ENCODE data around the gene DBNDD2.

DBNDD2 gene

DNA sequence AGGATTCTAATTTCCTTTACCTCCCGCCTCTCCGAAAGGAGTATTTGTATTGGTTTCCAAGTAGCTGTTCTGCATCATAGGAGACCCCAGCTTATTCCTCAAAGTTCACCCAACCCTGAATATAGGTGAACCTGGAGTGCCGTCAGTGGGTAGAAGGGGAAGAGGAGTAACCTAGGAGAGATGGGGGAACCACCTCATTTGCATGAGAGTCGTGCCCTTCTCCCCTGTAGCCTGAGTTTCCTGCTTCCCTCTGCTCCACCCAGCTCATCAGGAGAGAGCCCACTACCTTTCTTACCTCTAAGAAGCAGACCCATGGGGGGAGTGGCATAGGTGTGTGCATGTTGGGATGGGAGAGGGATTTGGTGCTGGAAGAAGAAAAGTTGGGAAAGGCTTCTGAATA, 44.1 kb downstream of the DBNDD2 start:
- no peak for DNase-seq (ENCODE audit: low spot score)

DNA sequence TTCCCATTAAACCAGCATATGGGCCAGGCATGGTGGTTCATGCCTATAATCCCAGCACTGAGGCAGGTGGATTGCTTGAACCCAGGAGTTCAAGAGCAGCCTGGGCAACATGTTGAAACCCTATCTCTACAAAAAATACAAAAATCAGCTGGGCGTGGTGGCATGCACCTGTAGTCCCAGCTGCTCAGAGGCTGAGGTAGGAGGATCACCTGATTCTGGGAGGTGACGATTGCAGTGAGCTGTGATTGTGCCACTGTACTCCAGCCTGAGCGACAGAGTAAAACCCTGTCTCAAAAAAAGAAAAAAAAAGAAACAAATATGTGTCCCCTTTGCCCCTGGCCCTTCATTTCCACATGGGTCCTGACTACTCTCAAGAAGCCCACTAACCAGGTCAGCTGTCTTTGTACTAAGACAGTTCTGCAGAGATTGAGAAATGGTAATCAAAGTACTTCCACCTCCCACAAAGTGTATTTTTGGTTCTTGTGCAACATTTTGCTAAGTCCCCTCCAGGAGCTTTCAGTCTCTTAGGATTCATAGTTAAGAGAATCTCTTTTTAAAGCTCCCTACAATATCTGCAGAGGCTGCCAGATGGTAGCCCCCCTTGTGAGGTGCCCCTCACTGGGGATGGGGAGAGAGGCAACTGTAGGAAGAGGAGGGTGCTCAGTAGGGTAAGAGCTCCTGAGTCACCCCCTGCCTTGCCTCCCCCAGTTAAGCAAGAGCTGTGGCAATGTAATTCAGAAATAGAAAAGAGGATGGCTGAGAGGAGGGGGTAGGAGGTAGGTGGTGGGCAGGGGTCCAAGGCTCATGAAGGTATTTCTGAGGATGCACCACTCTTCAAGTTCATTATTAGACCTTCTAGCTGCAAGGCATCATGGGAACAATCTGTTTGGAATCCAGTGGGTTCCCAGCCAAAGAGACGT, 44.9 kb downstream of the DBNDD2 start:
- no peak for DNase-seq (ENCODE audit: low spot score)

DNA sequence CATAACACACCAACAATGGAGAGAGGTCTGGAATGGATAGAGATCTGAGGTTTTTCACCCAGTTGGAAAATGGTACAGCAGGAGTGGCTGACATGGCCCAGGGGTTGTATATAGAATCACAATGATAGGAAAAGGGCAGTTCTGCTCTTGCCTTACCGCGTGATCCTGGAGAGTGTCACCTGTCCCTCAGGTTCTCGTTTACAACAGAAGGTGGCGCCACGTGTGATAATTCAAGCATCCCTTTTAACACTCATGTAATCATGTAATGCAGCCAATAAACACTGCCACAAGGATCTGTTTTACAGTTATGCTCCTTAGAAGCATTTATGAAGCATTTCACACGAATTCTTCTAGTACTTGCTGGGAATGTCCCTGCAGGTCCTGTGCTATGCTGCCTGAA, 48.5 kb downstream of the DBNDD2 start:
- no peak for DNase-seq (ENCODE audit: low spot score)

DNA sequence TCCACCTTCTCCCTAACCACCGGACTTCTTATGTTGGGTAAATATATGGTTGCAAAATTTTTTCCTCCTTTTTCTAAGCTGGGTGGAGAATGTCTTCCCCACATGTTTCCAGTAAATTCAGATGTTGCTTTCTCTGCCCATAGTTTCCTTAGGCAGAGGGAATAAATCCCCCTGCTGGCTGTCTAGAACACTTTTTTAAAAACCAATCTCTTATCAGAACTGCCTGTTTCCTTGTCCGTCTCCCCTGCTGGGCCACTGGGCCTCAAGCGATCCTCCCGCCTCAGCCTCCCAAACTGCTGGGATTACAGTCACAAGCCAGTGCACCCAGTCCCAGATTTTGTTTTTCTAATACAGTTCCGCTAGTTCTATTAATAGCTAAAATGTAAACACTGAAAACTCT, 51.5 kb downstream of the DBNDD2 start:
- DNase-seq (ENCODE audit: low spot score) = no peak
